ENCODE data around the gene CCDC6. TPM values are rescaled to one million over a fixed set of nuclear protein-coding genes. Genes with fewer than 3 reads are reported as not detected.

Gene CCDC6
- total RNA-seq, 1 experiment from 2014 or later = 54.9 TPM

- no peaks in the 10 kb centered on the region for H3K9me2 ChIP-seq (ENCODE audit: insufficient read depth)
- H3K4me3 ChIP-seq (replicated peaks in 1 of 2; ENCODE audit: low read depth in 1 of 2, low read length in 2 of 2) = no peak overlapping the region
- no peaks in the 10 kb centered on the region for H3K36me3 ChIP-seq (ENCODE audit: control insufficient read depth in 1 of 2, insufficient read depth in 2 of 2, low read length in 2 of 2)
- H3K27me3 ChIP-seq (ENCODE audit: insufficient read depth, low read length) = no peaks in the 10 kb centered on the region
- no peak overlapping the region for H3K27ac ChIP-seq (ENCODE audit: low read depth, low read length)
- DNase-seq (ENCODE audit: low read depth, low spot score) (no peak), ATAC-seq (no peak)
- no peak overlapping the region for H3K9ac ChIP-seq (ENCODE audit: low read length)
- H3K9me3 ChIP-seq (ENCODE audit: control insufficient read depth in 1 of 2, insufficient read depth in 1 of 2, low read depth in 1 of 2, low read length in 2 of 2) = no peaks in the 10 kb centered on the region
- H4K20me1 ChIP-seq (ENCODE audit: insufficient read depth) = peaks cover 4% of the 10 kb centered on the region; the same call in 1 of the 2 replicates
- H2AFZ ChIP-seq (ENCODE audit: low read depth, low read length, poor library complexity, severe bottlenecking) = no peak overlapping the region
- H3K4me2 ChIP-seq (ENCODE audit: low read length) = no peak overlapping the region
- ChIA-PET POLR2A (no interaction called here), RAD21 (ENCODE audit: low non-redundant PET in 1 of 2, low total read pairs in 2 of 2, uncharacterized antibody in 2 of 2, unreplicated experiment in 2 of 2) (no interaction called here), CTCF (no interaction called here)
- TF ChIP-seq EGR1 (IDR thresholded peaks at IDR 0.05; ENCODE audit: low read depth) = no peak
- TF ChIP-seq POLR2AphosphoS5 (IDR thresholded peaks at IDR 0.05; ENCODE audit: low read depth, low read length) = no peak
- no peak for TF ChIP-seq ZBTB33 (IDR thresholded peaks at IDR 0.05; ENCODE audit: extremely low read depth, insufficient replicate concordance, low read length)
- TF ChIP-seq ZFX (IDR thresholded peaks at IDR 0.05) = no peak
- TF ChIP-seq FOSL1 (IDR thresholded peaks at IDR 0.05; ENCODE audit: low read depth) = no peak
- TF ChIP-seq JUND (IDR thresholded peaks at IDR 0.05) = no peak
- TF ChIP-seq, protein P1, sequence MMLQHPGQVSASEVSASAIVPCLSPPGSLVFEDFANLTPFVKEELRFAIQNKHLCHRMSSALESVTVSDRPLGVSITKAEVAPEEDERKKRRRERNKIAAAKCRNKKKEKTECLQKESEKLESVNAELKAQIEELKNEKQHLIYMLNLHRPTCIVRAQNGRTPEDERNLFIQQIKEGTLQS (IDR thresholded peaks at IDR 0.05) = no peak
- no peak for TF ChIP-seq TCF7L2 (IDR thresholded peaks at IDR 0.05; ENCODE audit: borderline replicate concordance, extremely low read depth, insufficient read depth, insufficient read length)
- H3K79me2 ChIP-seq (ENCODE audit: insufficient read depth, low read length) = peaks cover 86% of the 10 kb centered on the region
- BruUV-seq (replicated peaks) = no TSS peak
- H3K4me1 ChIP-seq (ENCODE audit: control insufficient read depth in 1 of 2, insufficient read depth in 2 of 2, low read length in 2 of 2) = no peaks in the 10 kb centered on the region
- intact Hi-C loops (cut with micrococcal nuclease) = no loop called here
Measured at GRCh38 chr10:59881640-59882039, 24.7 kb downstream of the CCDC6 start.

DNA sequence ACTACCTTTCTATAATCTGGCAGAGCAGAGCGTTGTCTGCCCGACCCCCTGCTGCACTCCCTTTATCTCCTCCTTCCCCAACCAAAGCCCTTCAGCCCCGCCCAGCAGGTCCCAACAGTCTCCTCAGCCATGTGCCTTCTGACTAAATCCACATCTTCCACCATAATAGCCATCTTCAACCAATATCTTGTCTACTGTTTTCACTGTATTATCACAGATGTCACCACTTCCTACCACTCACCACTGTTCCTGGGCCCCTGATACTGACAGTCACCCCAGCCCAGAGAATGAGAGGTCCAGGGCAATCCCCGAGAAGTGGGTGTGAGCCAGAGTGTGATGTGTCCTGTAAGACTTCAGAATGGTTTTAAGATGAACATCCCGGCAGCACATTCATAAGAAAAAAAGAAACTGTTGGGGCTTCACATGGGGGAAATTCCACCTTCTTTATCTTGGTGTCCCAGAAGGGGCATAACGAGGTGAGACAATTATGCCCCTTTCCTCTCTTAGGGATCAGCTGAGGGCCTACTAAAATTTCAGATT lies 25.3 kb downstream of the CCDC6 start:
- ChIA-PET CTCF (no interaction called here), RAD21 (ENCODE audit: low non-redundant PET in 1 of 2, low total read pairs in 2 of 2, uncharacterized antibody in 2 of 2, unreplicated experiment in 2 of 2) (no interaction called here), POLR2A (no interaction called here)
- BruUV-seq (replicated peaks) = no TSS peak
- DNase-seq (ENCODE audit: low read depth, low spot score) = no peak
- no peaks in the 10 kb centered on the region for H3K9me3 ChIP-seq (ENCODE audit: control insufficient read depth in 1 of 2, insufficient read depth in 1 of 2, low read depth in 1 of 2, low read length in 2 of 2)
- TF ChIP-seq JUND (IDR thresholded peaks at IDR 0.05) (no peak), YY1 (IDR thresholded peaks at IDR 0.05; ENCODE audit: extremely low read depth, insufficient replicate concordance, low read depth, low read length) (no peak), ZFX (IDR thresholded peaks at IDR 0.05) (no peak)
- H3K4me2 ChIP-seq (ENCODE audit: low read length) = no peak overlapping the region
- H2AFZ ChIP-seq (ENCODE audit: low read depth, low read length, poor library complexity, severe bottlenecking) = no peak overlapping the region
- H3K4me1 ChIP-seq (ENCODE audit: control insufficient read depth in 1 of 2, insufficient read depth in 2 of 2, low read length in 2 of 2) = no peaks in the 10 kb centered on the region
- H4K20me1 ChIP-seq (ENCODE audit: insufficient read depth) = peaks cover 4% of the 10 kb centered on the region; the same call in 1 of the 2 replicates
- H3K36me3 ChIP-seq (ENCODE audit: control insufficient read depth in 1 of 2, insufficient read depth in 2 of 2, low read length in 2 of 2) = no peaks in the 10 kb centered on the region
- H3K9me2 ChIP-seq (ENCODE audit: insufficient read depth) = no peaks in the 10 kb centered on the region
- intact Hi-C loops (cut with micrococcal nuclease) = no loop called here
- no peak overlapping the region for H3K27ac ChIP-seq (ENCODE audit: low read depth, low read length)
- H3K27me3 ChIP-seq (ENCODE audit: insufficient read depth, low read length) = no peaks in the 10 kb centered on the region
- no peak overlapping the region for H3K4me3 ChIP-seq (replicated peaks in 1 of 2; ENCODE audit: low read depth in 1 of 2, low read length in 2 of 2)
- ATAC-seq = no peak
- H3K9ac ChIP-seq (ENCODE audit: low read length) = no peak overlapping the region
- peaks cover 87% of the 10 kb centered on the region for H3K79me2 ChIP-seq (ENCODE audit: insufficient read depth, low read length)
